Activated T-cell treated with anti-CD3 and anti-CD28 coated beads for 1 hour (primary cell): ENCODE measurements around the gene INCA1.

Experiments
- DNase-seq: peaks from one replicate; pipeline ENCODE4 v3.0.0-alpha.2; 2020; ENCODE audit warnings: low read depth

The INCA1 gene

DNA sequence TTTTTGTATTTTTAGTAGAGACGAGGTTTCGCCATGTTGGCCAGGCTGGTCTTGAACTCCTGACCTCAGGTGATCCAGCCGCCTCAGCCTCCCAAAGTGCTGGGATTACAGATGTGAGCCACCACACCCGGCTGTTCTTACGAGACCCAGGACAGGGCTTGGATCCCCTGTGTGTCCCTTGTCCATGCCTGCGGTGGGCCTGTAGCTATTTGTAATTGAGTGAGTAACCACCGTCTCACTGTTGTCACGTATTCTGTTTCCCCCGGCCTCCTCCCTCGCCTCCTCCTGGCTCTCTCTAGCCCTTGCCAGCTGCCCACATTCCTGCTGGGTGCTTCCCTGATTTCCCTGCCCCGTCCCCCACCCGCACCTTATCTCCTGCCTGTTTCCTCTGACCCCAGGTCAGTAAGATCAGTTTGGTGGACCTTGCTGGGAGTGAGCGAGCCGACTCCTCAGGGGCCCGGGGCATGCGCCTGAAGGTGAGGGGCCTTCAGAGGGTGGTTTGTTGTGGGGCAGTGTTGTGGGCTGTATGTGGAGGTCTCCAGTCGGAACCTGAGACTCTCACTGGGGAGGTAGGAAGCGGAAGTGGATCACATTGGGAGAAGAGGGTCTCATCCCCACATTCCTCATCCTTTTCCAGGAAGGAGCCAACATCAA is 6.0 kb upstream of the INCA1 start:
- no peak for DNase-seq

DNA sequence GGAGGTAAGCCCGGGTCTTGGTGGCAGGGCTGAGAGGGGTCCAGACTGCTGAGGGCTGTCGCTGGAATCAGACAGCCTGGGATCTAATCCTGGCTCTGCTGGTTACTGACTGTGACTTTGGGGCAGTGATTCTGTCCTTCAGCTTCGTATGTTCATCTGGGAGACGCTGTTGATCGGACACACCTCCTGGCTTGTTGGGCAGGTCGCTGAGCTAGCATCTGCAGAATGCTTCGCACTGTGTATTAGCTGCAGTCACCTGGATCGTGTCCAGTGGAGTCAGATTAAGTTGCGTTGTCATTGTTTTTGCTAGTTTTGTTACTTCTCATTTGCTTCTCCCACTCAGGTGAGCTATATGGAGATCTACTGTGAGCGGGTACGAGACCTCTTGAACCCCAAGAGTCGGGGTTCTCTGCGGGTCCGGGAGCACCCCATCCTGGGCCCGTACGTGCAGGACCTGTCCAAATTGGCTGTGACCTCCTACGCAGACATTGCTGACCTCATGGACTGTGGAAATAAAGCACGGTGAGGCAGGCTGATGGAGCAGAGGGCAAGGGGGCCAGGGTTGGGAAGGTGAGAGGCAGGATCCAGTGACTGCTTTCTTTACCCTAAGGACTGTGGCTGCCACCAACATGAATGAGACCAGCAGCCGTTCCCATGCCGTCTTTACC is 4.9 kb upstream of the INCA1 start:
- DNase-seq, result no peak

DNA sequence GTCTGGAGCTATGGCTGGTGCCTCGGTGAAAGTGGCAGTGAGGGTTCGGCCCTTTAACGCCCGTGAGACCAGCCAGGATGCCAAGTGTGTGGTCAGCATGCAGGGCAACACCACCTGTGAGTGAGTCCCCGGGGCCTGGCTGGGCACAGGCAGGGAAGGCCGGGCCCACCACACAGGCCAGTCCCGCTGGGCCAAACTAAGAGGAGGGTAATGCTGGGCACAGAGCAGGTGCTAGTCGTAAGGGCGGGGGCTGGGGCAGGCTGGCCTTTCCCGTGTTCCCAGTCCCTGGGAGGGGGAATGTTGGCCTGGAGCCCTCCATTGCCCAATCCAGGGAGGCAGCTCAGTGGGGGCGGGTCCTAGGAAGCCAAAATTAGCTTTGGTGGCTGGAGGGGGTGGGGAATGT is 2.9 kb upstream of the INCA1 start:
- no peak for DNase-seq

DNA sequence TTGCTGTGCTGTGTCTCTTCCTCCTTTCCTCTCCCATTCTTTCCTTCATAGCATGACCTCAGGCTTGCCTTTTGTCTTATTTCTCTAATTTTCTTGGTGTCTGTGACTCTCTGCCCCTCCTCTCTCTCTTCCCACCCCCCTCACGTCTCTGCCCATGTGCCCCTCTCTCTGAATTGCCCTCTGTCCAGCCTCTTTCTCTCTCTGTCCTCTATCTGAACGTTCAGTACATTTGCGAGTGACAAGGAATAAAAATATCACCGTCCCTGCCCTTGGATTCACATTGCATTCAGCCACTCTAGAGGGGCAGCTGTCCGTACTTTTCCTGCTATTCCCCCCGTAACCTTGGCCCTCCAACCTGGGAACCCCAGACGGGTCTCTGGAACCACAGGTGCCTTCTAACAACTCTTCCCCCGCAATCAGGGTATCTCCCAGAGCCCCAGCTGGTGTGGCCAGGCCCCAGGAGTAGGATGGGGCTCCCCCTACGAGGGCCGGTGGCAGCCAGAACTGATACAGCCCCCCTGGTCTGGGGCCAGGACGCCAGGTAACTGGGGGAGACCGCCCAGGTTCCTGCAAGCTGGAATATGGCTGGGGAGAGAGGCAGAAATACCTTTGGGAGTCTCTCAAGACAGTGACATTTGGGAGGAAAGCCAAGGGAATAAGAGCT is 2.2 kb upstream of the INCA1 start:
- no peak for DNase-seq

DNA sequence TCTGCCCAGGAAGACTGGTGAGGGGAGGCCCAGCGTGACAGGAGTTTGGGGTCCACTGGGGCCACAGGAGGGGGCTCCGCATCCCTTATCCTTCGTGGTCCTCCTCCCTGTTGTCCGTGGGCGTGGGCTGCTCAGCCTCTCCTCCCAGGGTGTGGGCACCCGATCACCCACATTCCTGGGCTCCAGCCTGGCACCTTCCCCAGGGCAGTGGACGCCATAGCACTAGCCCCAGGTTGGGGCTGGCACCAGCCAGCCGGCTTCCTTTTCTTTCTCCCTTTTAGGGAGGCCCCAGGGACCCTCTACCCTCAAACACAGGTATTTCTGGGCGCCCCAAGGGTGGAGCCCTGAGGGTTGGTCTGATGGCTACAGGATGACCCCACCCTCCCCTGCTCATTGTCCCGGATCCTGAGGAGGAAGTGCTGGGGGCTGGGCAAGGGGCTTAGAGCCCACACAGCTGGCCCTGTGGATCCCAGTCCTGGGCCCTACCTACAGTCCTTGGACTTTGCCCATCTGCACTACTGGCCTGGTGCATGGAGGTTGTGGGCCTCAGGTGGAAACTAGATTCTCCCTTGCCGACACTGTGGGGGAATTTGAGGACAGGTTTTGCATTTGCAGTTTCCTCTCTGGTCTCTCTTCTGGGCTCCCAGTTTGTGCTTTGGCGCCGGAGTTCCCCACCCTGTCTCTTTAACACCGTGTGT is 1.6 kb upstream of the INCA1 start:
- no peak for DNase-seq

DNA sequence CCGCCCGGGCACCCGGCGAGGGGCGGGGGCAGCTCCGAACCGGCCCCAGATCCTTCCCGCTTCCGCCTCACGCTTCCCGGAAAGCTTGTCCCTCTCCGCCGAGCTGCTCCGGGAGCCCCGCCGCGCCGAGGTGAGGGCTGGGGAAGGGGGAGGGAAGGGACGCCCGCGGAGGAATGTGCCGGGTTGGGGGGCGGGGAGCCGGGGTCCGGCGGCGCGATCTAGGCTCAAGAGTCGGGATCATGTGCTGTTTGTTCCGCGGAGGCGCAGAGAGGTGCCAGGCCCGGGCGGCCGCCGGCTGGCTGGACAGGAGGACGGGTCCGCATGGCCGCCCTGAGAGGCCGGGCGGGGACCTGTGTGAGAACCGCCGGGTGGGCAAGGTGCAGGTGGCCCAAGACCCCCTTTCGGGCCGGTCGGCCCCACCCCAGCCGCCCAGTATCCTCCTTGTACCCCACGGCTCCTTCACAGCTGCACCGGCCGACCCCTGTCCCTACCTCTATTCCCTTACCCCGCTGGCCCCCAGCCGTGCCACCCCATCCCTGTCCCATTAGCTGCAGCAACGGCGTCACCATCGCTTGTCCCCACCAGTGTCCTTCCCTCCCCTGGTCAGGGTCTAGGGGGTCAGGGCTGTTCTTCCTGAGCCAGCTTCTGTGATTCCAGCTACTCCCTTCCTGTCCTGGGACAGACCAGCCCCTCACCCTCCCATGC is 857 bp upstream of the INCA1 start:
- DNase-seq, result no peak

DNA sequence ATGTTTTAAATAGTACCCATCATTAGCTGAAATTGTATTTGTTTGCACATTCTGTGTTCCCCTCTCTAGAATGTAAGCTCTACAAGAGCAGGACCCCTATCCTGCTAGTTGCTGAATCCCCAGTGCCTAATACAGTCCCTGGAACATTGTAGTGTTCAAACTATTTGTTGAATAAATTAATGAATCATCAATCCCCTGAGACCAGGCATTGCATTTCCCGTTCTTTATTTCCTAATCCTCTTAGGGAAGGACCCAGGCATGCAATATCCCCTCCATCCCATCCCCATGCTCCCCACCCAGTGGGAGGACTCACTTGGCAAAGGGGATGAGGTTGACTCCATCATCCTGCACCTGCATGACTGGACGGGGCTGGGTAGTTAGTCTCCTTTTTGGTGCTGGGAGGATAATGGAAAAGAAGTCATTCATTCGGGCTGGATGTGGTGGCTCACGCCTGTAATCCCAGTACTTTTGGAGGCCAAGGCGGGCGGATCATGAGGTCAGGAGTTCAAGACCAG is 3.2 kb downstream of the INCA1 start:
- DNase-seq, result no peak

DNA sequence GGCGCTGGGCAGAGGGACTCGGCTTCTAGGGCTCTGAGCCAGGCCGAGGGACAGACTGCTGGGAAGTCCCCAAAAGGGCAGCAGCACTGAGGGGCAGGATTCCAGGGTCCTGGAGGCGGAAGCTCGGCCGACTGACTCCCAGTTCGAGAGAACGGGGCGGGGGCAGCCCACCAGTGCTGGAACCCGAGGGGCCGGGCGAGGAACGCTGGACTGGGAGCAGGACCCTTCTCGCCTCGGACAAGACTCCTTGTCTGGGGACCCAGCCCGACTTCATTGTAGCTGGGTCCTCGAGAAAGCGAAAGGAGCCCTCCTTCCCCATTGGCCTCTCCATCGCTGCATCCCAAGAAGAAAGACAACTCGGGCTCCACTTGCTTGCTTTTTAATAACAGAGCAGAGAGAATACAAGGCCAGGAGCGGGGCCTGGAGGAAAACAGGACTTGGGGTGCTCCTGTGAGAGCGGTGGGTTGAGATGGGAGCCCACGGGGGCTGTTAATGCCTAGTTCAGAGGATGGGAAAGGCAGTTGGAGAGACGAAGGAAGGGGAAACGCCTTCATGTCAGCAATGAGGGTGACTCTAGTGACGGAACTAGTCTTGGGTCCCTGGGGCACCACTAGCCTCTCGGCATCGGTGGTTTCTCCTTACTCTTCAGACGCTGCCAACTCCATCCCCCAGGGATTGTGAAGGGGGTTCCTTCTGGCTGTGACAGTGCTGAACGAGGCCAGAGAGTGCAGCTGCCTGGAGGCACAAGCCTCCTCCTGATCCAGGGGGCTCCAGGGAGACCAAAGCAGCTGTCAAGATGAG is 9.4 kb downstream of the INCA1 start:
- no peak for DNase-seq

DNA sequence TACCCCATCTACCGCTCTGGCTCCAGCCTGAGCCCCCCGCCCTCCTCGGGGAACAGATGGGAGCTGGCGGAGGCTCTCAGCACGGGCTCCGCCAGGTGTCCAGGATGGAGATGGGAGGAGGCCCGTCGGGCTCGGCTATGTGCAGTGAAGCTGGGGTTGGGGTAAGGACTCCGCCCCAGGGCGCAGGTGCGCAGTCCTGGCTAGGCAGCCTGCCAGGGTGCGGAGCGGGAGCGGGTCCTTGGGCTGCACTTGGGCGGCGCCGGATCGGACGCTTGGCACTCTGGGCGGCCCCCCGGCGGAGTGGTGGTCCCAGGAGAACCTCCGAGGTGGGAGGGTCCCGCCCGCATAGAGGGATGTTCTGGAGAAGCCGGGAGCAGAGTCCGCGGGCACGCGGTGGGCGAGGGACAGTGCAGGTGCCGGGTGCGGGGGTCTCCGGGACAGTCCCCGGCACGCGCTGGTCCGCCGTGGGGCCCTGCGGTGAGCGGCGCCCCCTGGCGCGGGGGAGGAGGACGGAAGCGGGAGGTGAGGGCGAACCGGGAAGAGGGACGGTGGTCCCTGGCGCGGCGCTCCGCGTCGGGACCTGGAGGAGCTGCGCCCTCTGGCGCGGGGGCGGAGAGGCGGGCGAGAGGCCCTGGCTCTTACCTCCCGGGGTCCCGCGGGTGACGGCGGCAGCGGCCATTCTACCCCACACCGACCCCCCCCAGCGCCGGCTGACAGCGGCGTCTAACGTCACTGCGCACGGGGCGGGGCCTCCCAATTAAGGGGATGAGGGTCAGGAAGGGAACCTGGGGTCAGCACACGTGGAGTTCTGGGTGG is 10.2 kb downstream of the INCA1 start, which contains the start of gene CAMTA2:
Gene CAMTA2 (minus strand): TSS at position 725 of the 816 bp plus-strand sequence. CDS start 1,453 bp downstream, outside the sequence.
- DNase-seq, result peak; percentile 80

DNA sequence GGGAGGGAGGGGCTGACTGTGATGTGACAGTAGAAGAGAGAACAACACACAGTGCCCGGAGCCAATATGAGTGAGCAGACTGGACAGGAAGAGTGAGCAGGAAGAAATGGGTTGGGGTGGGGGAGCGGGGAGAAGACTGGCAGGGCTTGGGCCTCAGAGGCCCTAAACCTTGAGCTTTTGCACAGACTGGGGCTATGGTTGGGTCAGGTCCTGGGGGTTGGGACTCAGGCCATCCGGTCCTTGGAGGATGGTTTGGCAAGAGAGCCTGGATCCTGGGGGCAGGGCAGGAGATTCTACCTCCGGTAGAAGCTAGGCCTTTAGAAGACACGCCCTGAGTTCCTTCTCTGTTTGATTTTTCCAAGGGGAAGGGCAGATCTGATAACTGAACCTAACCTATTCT is 10.9 kb downstream of the INCA1 start:
- DNase-seq, result no peak

DNA sequence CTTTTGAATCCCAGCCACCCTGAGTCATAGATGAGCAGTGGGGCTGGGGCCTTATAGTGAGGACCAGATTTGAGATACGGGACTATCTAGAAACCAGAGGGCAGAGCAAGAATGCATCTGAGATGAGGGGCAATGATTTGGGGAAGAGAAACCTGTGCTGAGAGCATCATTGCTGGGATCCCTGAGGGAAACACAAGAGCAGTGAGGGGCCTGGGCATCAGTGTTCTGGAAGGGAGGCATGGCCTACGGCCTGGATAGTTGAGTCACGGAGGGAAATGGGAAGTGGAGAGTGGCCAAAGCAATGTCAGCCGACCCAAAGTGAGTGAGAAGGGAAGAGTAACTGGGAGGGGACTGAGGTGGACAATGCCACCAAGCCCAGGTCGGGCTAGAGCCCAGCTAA is 15.0 kb downstream of the INCA1 start:
- DNase-seq, result no peak

DNA sequence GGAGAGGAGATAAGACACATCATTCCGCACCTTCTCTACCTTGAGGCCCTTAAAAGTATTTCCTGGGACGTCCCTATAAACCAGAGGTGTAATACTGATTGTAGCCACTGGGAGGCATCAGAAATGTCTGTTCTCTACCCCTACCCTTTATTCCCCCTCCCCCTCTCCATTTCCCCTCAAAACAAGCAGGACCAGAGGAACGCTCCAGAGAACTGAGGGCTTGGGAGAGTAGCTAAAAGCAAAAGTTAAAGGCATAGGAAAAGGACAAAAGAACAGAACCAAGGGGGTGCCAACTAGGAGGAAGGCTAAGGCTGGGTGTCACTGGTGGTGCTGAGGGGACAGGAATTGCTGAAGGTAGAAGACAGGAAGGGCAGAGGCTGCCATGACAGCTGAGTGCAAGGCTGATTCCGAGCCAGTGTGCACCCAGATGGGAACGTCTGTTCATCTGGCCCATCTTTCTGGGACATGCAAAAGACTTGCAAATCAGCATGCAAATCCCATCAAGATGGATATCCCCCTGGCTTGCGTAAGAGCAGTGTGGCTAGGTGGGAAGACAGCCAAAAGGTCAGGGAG is 16.6 kb downstream of the INCA1 start:
- no peak for DNase-seq

DNA sequence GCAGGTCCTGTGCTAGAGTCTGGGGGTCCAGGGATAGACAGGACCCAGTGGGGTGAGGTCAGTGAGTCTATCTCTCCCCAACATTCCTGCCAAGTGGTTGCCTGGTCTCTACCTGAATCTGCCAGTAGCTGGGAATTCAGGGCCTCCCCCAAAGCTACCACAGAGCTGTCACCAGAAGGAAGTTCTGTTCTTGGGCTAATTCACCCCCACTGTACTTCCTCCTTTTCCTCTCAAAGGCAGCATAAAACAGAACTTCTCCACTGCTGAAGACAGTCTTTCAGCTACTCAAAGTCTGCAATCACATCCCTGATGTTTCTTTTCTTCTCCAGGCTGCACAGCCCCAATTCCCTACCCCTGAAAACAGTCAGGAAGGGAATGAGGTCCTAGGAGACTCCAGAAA is 18.6 kb downstream of the INCA1 start:
- DNase-seq, result no peak

DNA sequence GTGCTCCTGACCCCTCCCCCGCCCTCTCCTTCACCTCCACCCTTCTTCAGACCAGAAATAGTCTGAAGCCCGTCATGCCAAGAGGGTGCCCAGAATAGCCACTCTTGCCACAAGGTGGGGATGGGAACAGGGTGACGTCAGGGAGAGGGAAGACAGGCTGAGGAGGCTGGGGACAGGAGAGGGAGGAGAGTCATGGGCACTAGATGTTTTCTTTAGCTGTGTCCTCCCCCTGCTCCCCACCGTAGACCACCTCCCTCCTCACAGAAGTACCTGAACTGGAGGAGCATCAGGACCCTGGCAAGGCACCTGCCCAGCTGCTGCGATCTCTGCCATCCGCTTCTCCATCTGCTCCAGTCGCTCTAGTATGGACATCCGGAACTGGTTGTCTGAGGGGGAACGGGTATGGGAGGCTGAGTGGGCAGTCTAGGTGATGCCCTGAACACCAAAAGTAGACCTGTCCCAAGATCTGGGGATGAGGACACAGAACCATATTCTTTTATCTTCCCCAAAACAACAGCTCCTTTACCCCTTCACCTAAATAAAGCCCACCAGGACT is 23.1 kb downstream of the INCA1 start:
- DNase-seq, result no peak

DNA sequence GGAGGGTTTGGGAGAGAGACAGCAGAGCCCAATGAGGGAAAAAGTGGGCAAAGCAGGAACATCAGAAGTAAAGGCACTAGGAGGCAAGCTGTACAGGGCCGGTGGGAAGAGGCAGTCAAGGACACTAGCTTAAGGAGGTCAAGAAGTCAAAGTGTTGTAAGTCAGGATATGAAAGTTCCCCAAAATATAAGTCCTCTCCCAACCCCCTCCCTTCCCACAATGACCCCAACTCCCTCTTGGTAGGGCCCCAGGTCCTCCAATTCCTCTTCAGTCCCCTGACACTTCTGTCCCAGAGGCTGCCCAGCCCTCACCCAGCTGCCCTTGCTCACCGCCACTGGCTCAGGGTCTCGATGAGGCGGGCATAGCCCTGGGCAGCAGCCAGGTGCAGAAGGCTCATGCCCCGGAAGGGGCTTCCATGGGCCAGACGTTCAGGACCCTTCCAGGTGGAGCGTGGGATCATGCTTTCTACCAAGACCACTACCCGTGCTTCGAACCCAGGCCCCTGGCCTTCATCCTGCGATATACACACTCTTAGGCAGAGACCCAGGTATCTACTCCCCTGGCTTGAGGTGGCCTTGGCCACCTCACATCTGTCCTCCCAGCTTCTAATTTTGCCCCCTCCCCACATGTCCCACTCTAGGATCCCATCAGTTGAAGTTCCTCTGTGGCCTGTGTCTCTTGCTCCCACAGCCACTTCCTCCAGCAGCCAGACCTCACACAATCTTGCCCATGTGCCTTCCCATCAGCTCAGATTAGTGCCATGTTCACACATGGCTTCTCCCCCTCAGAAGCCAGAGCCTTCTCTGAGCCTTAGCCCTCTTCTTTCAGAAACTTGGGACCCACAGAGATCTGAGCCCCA is 23.8 kb downstream of the INCA1 start:
- DNase-seq, result no peak

DNA sequence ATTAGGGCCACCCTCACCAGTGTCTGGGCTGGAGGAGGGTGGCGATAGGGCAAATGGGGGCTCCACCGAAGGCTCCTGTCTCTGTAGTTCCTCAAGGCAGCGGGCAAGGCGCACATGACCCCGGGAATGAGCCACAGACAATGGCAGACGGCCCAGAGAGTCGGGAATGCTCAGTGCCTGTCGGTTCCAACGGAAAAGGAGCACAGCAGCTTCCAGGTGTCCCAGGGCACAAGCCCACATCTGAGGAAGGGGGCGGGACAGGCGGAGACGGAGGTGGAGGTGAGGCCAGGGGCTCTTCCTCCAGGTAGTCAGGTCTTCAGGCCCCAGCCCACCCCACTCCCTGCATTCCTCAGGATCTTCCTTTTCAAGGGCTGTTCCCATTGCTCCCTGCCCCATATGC is 24.6 kb downstream of the INCA1 start:
- DNase-seq, result no peak

DNA sequence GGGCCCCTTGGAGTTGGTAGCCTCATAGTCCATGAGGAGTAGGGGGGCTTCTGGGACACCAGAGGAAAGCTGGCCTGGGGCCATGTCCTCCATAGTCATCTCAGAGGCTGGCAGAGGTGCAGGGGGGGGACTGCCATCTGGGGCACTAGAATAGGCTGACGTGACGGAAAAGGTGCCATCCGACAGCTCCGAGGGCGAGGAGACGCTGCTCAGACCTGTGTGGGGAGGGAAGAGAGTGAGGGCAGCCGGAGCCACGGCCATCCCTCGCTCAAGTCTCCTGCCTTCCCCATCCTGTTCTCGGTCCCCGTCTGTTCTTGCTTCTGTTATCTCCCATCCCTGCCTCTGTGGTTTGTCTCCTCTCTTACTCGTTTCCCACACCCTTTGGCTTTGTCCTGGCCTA is 25.0 kb downstream of the INCA1 start:
- no peak for DNase-seq

DNA sequence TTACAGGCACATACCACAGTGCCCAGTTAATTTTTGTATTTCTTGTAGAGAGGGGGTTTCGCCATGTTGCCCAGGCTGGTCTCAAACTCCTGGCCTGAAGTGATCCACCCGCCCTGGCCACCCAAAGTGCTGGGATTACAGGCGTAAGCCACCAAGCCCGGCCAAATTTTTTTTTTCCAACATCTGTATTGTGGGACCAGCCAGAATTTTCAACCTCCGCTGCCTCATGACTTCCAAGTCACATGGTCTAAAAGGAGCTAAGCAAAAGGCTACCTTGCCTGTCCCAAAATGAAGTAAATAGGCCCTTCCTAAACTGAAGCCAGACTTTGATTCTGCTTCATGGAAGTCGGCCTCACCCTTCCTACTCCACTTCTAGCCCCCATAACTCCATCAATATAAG is 25.5 kb downstream of the INCA1 start:
- DNase-seq, result no peak

DNA sequence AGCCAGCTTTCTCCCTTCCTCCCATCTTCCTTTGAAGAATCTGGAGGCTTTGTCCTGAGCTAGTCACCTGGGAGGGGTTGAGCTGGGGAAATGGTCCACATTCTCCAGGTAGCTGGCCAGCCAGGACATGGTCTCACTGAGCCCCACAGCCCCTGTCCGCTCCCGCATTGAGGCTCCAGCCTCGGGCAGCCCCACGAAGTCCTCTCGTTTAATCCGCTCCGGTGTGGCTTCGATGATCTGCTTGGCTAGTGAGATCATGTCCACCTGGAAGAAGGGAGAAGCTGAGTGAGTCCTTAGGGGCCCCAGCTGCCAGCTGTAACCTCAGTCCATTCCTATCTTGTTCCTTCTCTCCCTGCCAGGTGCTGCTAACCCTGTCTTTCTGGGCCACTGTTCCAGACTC is 27.0 kb downstream of the INCA1 start:
- no peak for DNase-seq
